SK-N-DZ (cell line): ENCODE data around the gene C2orf92.
"Not testable (repeated sequence)": the region's sequence is repeated elsewhere in the genome, so short reads cannot be mapped to it uniquely, and the experiment has no call there.

Experiments used
- DNase-seq: peaks from one replicate; pipeline ENCODE4 v3.0.0-alpha.2; 2015; ENCODE audit warnings: low spot score

Gene C2orf92

GRCh38 chr2:97693476-97693875 is 24.0 kb downstream of the C2orf92 start:
- DNase-seq, result no peak

- no peak for DNase-seq
Measured at GRCh38 chr2:97695744-97696143, 26.2 kb downstream of the C2orf92 start.

DNA sequence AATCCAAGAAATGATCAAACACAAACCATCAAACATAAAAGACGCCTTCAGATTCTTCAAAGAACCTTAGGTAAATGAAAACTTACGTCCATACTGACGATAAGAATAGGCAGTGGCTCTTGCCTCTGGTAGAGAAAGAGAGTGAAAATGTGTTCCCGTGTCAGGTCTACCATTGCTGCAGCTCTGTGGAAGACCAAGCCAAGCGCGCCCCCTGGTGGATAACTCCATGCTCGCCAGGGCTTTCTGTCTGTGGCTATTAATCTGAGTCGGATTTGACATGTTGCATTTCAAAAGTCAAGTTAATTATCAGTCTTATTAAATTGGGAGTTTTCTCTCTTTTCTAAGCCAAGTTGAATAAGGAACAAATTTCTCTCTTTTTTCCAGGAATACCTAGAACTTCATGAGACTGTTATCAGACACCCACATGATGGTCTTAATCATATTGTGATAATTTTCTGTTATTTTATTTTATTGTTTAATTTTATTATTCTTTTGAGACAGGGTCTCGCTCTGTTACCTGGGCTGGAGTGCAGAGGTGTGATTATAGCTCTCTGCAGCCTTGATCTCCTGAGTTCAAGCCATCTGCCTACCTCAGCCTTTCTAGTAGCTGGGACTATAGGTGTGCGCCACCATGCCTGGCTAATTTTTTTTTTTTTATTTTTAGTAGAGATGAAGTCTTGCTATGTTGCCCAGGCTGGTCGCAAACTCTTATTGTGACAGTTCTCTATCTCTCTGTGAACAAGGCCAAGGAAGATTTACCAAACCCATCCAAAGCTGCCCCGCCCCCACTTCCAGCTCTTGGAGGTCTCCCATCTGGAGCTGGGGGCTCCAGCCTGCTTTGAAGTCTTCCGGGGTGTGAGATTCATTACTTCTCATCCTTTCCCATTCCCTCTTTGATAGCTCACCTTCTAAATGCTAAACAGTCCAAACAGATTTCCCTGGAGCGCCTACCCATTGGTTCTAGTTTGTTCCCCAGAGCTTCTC is 28.0 kb downstream of the C2orf92 start:
- peak; percentile 77 for DNase-seq

GRCh38 chr2:97698530-97698929 is 29.0 kb downstream of the C2orf92 start:
- DNase-seq, result no peak

DNA sequence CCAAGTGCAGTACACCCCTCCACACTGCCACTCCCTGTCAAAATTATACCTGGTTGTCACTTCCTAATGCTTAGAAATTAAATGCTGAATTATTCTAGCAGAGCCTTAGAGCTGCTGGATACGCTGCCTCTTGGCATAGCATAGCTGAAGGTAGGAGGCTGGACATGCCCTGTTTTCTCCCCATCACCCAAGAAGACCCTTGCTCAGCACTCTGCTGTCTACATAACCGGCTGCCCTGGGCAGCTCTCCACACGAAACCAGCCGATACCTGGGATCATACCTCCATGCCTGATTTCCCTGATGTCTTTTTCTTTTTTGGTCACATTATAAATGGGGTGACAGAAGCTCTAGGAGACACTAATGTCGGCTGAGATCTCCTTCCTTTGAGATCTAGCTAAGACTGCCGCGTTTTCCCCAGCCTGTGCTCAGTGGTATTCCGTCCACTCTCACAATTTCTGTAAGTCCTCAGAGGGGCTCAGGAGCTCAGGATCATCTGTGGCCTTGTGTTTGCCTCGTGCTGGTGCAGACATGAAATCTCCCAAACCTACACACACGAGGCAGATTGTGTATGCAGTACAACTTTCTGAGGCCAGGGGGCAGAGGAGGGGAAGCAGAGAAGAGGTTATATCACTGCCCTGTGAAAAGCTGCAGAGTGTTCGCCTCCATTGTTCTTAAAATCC is 30.4 kb downstream of the C2orf92 start:
- DNase-seq, result peak; percentile 74

- DNase-seq, result no peak
Measured at GRCh38 chr2:97701186-97701585, 31.7 kb downstream of the C2orf92 start.

DNA sequence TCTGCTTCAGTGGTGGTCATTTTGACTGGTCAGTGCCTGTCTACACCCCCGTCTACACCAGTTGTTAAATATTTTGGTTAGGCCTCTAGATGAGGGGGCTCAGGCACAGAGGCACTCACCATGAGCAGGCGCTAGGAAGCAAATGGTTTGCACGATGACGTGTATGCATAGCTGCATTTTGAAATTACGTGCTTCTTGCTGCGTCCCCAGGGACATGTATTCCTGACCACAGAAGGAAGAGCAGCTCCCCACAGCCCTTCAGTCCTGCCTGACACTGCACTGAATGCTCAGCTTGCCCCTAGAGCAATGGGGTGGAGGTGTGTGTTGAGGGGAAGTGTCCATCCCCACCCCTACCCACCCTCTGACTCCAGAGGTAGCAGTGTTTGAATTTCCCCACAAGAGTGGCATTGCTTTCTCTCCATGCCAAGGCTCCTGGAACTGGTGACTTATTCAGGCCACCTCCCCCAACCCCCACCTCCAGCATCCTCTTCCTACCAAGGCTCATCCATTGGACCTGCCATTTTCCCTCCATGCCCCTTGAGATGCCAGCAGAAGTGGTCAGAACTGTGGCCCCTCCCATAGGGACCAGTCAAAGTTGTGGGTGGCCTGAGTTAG is 32.4 kb downstream of the C2orf92 start:
- no peak for DNase-seq

DNA sequence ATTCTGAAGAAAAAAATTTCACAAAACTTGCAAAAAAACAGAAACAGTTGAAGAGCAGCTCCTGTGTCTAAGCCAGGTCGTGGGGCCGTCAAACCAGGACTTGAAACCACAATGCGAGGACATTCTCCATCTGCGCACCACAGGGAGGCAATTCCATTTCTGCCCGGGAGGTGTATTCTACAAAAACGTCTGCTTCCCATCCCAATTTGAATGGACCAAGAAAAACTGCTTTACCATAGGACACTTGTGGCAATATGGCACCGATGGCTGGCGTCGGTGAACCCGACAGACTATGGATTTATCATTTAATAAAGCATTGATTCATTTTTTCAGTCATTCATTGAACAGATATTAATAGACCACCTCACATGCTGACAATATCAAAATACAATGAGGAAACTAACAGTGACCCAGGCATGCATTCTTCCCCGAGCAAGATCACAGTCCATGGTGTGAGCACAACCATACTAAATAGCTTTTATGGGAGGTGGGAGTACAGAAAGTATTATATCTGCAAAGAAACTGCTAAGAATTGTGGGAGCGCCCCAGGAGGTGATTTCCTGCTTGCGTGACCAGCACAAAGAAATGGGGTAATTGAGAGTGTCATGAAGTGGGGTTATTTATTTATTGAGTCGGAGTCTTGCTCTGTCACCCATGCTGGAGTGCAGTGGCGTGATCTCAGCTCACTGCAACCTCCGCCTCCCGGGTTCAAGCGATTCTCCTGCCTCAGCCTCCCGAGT is 33.4 kb downstream of the C2orf92 start:
- DNase-seq, result no peak

DNA sequence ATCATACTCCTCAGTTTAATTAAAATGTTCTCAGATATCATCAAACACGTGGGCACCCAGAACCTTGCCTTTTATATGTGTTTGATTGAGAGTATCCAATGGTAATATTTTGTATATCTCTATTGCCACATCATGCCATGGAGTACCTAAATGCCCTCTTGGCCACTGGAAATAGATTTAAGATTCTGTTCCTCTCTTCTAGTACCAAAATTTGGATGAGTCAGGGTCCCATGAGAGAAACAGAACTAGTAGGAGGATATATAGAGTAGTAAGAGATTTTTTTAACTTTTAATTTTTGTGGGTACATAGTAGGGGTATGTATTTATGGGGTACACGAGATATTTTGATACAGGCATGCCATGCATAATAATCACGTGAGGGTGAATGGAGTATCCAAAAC is 34.2 kb downstream of the C2orf92 start:
- no peak for DNase-seq

- no peak for DNase-seq
Measured at GRCh38 chr2:97704989-97705388, 35.5 kb downstream of the C2orf92 start.

GRCh38 chr2:97706112-97706511 is 36.6 kb downstream of the C2orf92 start:
- no peak for DNase-seq

GRCh38 chr2:97706708-97707345 is 37.3 kb downstream of the C2orf92 start:
- DNase-seq, result no peak

GRCh38 chr2:97707362-97708047 is 38.0 kb downstream of the C2orf92 start:
- DNase-seq, result no peak

DNA sequence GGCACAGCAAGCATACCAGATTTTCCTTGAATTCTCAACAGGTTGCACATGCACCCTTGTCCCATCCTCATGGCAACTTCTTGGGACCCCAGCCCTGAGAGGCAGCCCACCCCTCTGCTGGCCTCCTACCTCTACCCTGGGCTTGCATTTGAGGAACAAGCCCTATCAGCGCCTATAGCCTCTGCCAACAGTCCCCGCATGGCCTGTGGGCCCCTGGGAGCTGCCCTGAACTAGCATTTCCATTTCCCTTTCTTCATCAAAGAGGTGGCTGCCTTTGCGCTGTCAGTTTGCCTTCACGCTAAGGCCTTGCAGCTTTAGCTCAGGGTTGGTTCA is 38.5 kb downstream of the C2orf92 start:
- DNase-seq, result no peak

GRCh38 chr2:97708608-97709007 is 39.1 kb downstream of the C2orf92 start:
- no peak for DNase-seq

DNA sequence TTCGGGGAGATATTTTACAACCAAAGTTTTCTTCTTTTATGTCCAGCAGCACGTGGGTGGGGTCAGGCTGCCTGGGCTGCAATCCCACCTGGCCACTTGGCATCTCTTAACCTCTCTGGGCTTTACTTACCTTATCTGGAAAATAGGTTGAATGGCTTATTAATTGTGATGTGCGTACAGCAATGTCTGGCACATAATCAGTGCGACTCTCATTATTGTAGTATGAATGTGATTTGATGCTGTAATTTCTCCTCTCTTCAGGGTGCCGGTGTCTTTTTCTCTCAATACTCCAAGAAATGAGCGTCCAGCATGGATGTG is 41.8 kb downstream of the C2orf92 start:
- DNase-seq, result no peak

DNA sequence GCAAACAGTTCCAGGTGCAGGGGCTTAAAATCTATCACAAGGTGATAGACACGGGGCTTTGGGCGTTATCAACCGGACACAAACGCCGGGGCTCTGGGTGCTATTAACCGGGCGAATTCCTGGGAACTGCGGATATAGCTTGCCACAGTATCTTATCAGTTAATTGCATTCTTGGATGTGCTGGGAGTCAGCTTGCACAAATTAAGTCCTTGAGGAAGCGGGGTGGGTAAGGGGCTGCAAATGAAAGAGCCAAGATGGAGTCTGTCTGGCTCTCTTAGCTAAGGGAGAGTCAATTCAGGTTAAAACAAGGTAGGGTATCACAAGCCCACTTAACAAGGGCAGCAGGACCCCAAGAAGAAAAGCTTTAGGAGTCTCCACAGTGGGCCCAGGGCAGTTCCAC is 42.7 kb downstream of the C2orf92 start:
- DNase-seq, result not testable (repeated sequence)

DNA sequence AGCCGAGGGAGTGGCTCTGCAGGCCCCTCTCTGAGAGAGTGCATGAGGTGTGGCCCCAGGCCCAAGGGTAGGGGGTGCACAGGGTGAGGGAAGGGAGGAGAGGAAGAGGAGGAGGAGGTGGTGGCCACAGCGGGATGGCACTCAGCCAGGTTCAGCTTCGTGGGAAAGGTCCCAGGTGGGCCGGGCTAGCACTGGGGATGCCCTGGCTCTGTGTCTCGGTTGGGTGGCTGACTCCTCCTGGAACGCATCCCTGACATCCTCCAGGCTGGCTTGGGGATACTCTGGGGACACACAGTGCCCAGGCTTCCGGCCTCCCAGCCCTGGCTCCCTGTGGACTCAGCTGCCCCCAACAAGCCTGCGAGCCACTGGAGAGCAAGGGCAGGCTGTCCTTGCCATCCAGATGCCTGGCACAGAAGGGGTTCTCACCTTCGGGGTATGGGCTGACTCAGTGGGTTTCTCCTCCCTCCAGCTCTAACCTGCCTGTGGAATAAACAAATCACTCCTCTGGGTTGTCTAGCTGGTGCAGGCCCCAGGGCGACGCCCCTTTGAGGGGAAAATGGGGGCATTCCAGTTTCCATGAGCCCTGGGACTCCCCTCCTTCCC is 43.3 kb downstream of the C2orf92 start:
- DNase-seq, result no peak

GRCh38 chr2:97713296-97714083 is 44.0 kb downstream of the C2orf92 start, which contains the start of gene ZAP70:
ZAP70 (plus strand) TSS chr2:97713576; CDS start chr2:97724037, 10,461 bp downstream.
- peak; percentile 32 for DNase-seq
